HCT116 (cell line): ENCODE measurements around the gene CNGA1. TPM values are rescaled to one million over a fixed set of nuclear protein-coding genes. Genes with fewer than 3 reads are reported as not detected.

Source experiments
- ATAC-seq: fragments of 200-7000 bp; cut with Tn5 transposase; 2 replicates; pipeline ENCODE4 v1.9.1; 2020; ENCODE audit warnings: mild to moderate bottlenecking, moderate library complexity
- BruUV-seq: library from RNA; stranded (reverse); fragments of 400-500 nt; replicated peaks from 2 replicates; lab custom pipeline; 2021; lab: Mats Ljungman, UMichigan
- CTCF ChIA-PET: fragments of 300-600 bp; sonication (Branson Sonifier 250); formaldehyde crosslinking; loops from one replicate; lab custom pipeline; 2021; ENCODE audit warnings: antibody characterized with exemption; lab: Charles Lee
- POLR2A ChIA-PET: fragments of 300-600, 350-600 bp; sonication (Branson Sonifier 250); formaldehyde crosslinking; loops from one replicate; lab custom pipeline; 2021; ENCODE audit warnings: antibody characterized with exemption; lab: Charles Lee
- RAD21 ChIA-PET, 2 experiments: fragments of 300-600 bp; sonication (Branson Sonifier 250); formaldehyde crosslinking; loops; one replicate each; lab custom pipeline; 2023; ENCODE audit warnings: low total read pairs in 2 of 2; ENCODE audit not compliant: uncharacterized antibody in 2 of 2, unreplicated experiment in 2 of 2, low non-redundant PET in 1 of 2; lab: Charles Lee
- DNase-seq: peaks from one replicate; pipeline ENCODE4 v3.0.0-alpha.2; 2010; ENCODE audit warnings: low read depth, low spot score
- H2AFZ ChIP-seq: fragments of 200-600 bp; shearing (Covaris generic), sonication (generic); 2 replicates; pipeline ENCODE4 v1.6.1; 2017; ENCODE audit warnings: low read depth, mixed run types, mixed read lengths, antibody characterized with exemption, low read length; ENCODE audit not compliant: poor library complexity, severe bottlenecking
- H3K27ac ChIP-seq: 2 replicates; pipeline ENCODE4 v1.5.1; 2012; ENCODE audit warnings: low read depth, low read length
- H3K27me3 ChIP-seq: fragments of 200-600 bp; sonication (generic); 2 replicates; pipeline ENCODE4 v1.6.1; 2016; ENCODE audit warnings: mixed run types, low read length, mixed read lengths; ENCODE audit not compliant: insufficient read depth
- H3K36me3 ChIP-seq, 2 experiments: fragments of 200-500 bp in 1 of 2; fragments of 200-600 bp in 1 of 2; sonication (Bioruptor generic) in 1 of 2; sonication (generic) in 1 of 2; 2 replicates each; pipeline versions ENCODE4 v1.5.1 to v1.6.1; 2014 to 2016; ENCODE audit warnings: low read length in 2 of 2, inconsistent platforms in 1 of 2, mixed read lengths in 1 of 2, mixed run types in 1 of 2; ENCODE audit not compliant: insufficient read depth in 2 of 2, control insufficient read depth in 1 of 2
- H3K4me1 ChIP-seq, 2 experiments: fragments of 200-600 bp in 1 of 2; sonication (generic) in 1 of 2; 2 replicates each; pipeline versions ENCODE4 v1.5.1 to v1.6.1; 2012 to 2017; ENCODE audit warnings: low read length in 2 of 2, inconsistent platforms in 1 of 2, mild to moderate bottlenecking in 1 of 2, mixed read lengths in 1 of 2, mixed run types in 1 of 2, moderate library complexity in 1 of 2; ENCODE audit not compliant: insufficient read depth in 2 of 2, control insufficient read depth in 1 of 2
- H3K4me2 ChIP-seq: fragments of 200-600 bp; sonication (generic); 2 replicates; pipeline ENCODE4 v1.6.1; 2017; ENCODE audit warnings: mixed run types, low read length, mixed read lengths
- H3K4me3 ChIP-seq, 2 experiments: fragments of 200-600 bp in 1 of 2; sonication (generic) in 1 of 2; replicated peaks in 1 of 2; 2 replicates each; pipeline ENCODE4 v1.5.1; 2011 to 2016; ENCODE audit warnings: low read length in 2 of 2, control low read depth in 1 of 2, low read depth in 1 of 2, mild to moderate bottlenecking in 1 of 2, mixed read lengths in 1 of 2, mixed run types in 1 of 2
- H3K79me2 ChIP-seq: fragments of 200-600 bp; sonication (generic); 2 replicates; pipeline ENCODE4 v1.6.1; 2017; ENCODE audit warnings: mild to moderate bottlenecking, mixed run types, low read length, moderate library complexity, mixed read lengths; ENCODE audit not compliant: insufficient read depth
- H3K9ac ChIP-seq: fragments of 200-600 bp; sonication (generic); 2 replicates; pipeline ENCODE4 v1.6.1; 2016; ENCODE audit warnings: low read length, mixed read lengths
- H3K9me2 ChIP-seq: fragments of 200-600 bp; sonication (generic), shearing (Covaris generic); 2 replicates; pipeline ENCODE4 v1.6.1; 2017; ENCODE audit warnings: mixed run types, mild to moderate bottlenecking, moderate library complexity; ENCODE audit not compliant: insufficient read depth
- H3K9me3 ChIP-seq, 2 experiments: fragments of 200-500 bp in 1 of 2; fragments of 200-600 bp in 1 of 2; sonication (Bioruptor generic) in 1 of 2; sonication (generic) in 1 of 2; 2 replicates each; pipeline ENCODE4 v1.6.1; 2014 to 2017; ENCODE audit warnings: low read length in 2 of 2, mixed read lengths in 2 of 2, inconsistent platforms in 1 of 2, low read depth in 1 of 2, mild to moderate bottlenecking in 1 of 2, mixed run types in 1 of 2, moderate library complexity in 1 of 2; ENCODE audit not compliant: control insufficient read depth in 1 of 2, insufficient read depth in 1 of 2
- H4K20me1 ChIP-seq: fragments of 200-600 bp; sonication (generic), shearing (Covaris generic); 2 replicates; pipeline ENCODE4 v1.6.1; 2017; ENCODE audit warnings: mixed run types, mild to moderate bottlenecking, moderate library complexity; ENCODE audit not compliant: insufficient read depth
- ATF3 ChIP-seq: IDR thresholded peaks from 2 replicates; pipeline ENCODE4 v1.6.1; 2012
- CBX3 ChIP-seq: IDR thresholded peaks from 2 replicates; pipeline ENCODE4 v1.6.1; 2012; ENCODE audit warnings: low read depth
- CEBPB ChIP-seq: IDR thresholded peaks from 2 replicates; pipeline ENCODE4 v1.6.1; 2012; ENCODE audit warnings: low read depth
- ELF1 ChIP-seq: IDR thresholded peaks from 2 replicates; pipeline ENCODE4 v1.6.1; 2012; ENCODE audit warnings: low read depth, borderline replicate concordance
- FOSL1 ChIP-seq: IDR thresholded peaks from 2 replicates; pipeline ENCODE4 v1.6.1; 2012; ENCODE audit warnings: low read depth
- MAX ChIP-seq: IDR thresholded peaks from 2 replicates; pipeline ENCODE4 v1.6.1; 2012
- POLR2A ChIP-seq: IDR thresholded peaks from 2 replicates; pipeline ENCODE4 v1.7.0; 2011; ENCODE audit warnings: borderline replicate concordance; ENCODE audit not compliant: insufficient read depth, insufficient read length; ENCODE audit errors: extremely low read depth
- POLR2AphosphoS5 ChIP-seq: IDR thresholded peaks from 2 replicates; pipeline ENCODE4 v1.6.1; 2011; ENCODE audit warnings: mild to moderate bottlenecking, low read depth, low read length, moderate library complexity
- SIN3A ChIP-seq: IDR thresholded peaks from 2 replicates; pipeline ENCODE4 v1.6.1; 2012; ENCODE audit warnings: low read depth
- SRF ChIP-seq: IDR thresholded peaks from 2 replicates; pipeline ENCODE4 v1.6.1; 2012; ENCODE audit warnings: low read depth
- TCF7L2 ChIP-seq: IDR thresholded peaks from 2 replicates; pipeline ENCODE4 v1.7.0; 2011; ENCODE audit warnings: borderline replicate concordance, inconsistent platforms; ENCODE audit not compliant: insufficient read depth, insufficient read length; ENCODE audit errors: extremely low read depth
- ZNF274 ChIP-seq: fragments of 200-500 bp; sonication (Bioruptor generic); IDR thresholded peaks from 2 replicates; pipeline ENCODE4 v1.6.1; 2014; ENCODE audit warnings: mild to moderate bottlenecking, low read depth, low read length, inconsistent platforms
- intact Hi-C: fragments of 100-400 bp; cut with micrococcal nuclease; formaldehyde crosslinking; loops from 2 replicates; pipeline ENCODE4 v1.10.0; 2022
- total RNA-seq: library from RNA; stranded (reverse); gene quantifications from one replicate; pipeline ENCODE4 v1.2.1, GENCODE V29; 2021; ENCODE audit not compliant: unreplicated experiment

CNGA1 gene
- total RNA-seq, 1 experiment from 2014 or later = 2.1 TPM

- ATAC-seq = no peak
- no peaks in the 10 kb centered on the region; a peak in 1 of 4 replicates for H3K4me1 ChIP-seq
- H3K4me2 ChIP-seq = no peak overlapping the region
- peaks cover 8% of the 10 kb centered on the region; the same call in 1 of the 2 replicates for H3K79me2 ChIP-seq
- CTCF ChIA-PET = no interaction called here
- DNase-seq = no peak
- H3K9me2 ChIP-seq = no peaks in the 10 kb centered on the region
- TF ChIP-seq SIN3A (no peak), MAX (no peak), ZNF274 (no peak), ELF1 (no peak), CEBPB (no peak), CBX3 (no peak), ATF3 (no peak), POLR2A (no peak)
- H3K4me3 ChIP-seq = no peak overlapping the region
- H2AFZ ChIP-seq = no peak overlapping the region
- no peak overlapping the region for H3K27ac ChIP-seq
- no peaks in the 10 kb centered on the region for H3K9me3 ChIP-seq
- peaks cover 3% of the 10 kb centered on the region in 2 experiments; a peak in 2 of 4 replicates for H3K36me3 ChIP-seq
- H3K9ac ChIP-seq = no peak overlapping the region
- no peaks in the 10 kb centered on the region for H4K20me1 ChIP-seq
- POLR2A ChIA-PET = no interaction called here
- H3K27me3 ChIP-seq = no peaks in the 10 kb centered on the region
- RAD21 ChIA-PET = no interaction called here
- intact Hi-C loops = no loop called here
- no TSS peak for BruUV-seq
These were observed 5.8 kb upstream of the CNGA1 start for GRCh38 chr4:48022192-48022799.

GRCh38 chr4:48021100-48021499 is 4.6 kb upstream of the CNGA1 start:
- DNase-seq = no peak
- Histone ChIP-seq H3K4me3 (no peak overlapping the region), H3K9me3 (no peaks in the 10 kb centered on the region), H3K9ac (no peak overlapping the region), H3K27ac (no peak overlapping the region), H3K4me2 (no peak overlapping the region), H3K4me1 (peaks cover 0 to under 1% of the 10 kb centered on the region in 2 experiments; a peak in 1 of 4 replicates), H2AFZ (no peak overlapping the region), H4K20me1 (no peaks in the 10 kb centered on the region), H3K36me3 (peaks cover 0 to 3% of the 10 kb centered on the region in 2 experiments; a peak in 2 of 4 replicates), H3K79me2 (peaks cover 8% of the 10 kb centered on the region; the same call in 1 of the 2 replicates), H3K27me3 (no peaks in the 10 kb centered on the region), H3K9me2 (no peaks in the 10 kb centered on the region)
- no peak for ATAC-seq
- POLR2A ChIA-PET = no interaction called here
- BruUV-seq = no TSS peak
- TF ChIP-seq POLR2AphosphoS5 (no peak), TCF7L2 (no peak), FOSL1 (no peak), SRF (no peak)
- CTCF ChIA-PET = no interaction called here
- intact Hi-C loops = no loop called here
- RAD21 ChIA-PET = no interaction called here
